ENCODE data around the gene SH3PXD2B.

SH3PXD2B gene

GRCh38 chr5:172412724-172413286 is 41.5 kb downstream of the SH3PXD2B start:
- TF ChIP-seq, protein P1, sequence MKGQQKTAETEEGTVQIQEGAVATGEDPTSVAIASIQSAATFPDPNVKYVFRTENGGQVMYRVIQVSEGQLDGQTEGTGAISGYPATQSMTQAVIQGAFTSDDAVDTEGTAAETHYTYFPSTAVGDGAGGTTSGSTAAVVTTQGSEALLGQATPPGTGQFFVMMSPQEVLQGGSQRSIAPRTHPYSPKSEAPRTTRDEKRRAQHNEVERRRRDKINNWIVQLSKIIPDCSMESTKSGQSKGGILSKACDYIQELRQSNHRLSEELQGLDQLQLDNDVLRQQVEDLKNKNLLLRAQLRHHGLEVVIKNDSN (IDR thresholded peaks at IDR 0.05): no peak
- TF ChIP-seq YY1 (IDR thresholded peaks at IDR 0.05; ENCODE audit: low read depth): no peak
- TF ChIP-seq FOXM1 (IDR thresholded peaks at IDR 0.05; ENCODE audit: borderline replicate concordance, low read depth): no peak
- TF ChIP-seq MAX (IDR thresholded peaks at IDR 0.05): no peak
- no peak for TF ChIP-seq REST (IDR thresholded peaks at IDR 0.05; ENCODE audit: low read depth)
- TF ChIP-seq TAF1 (IDR thresholded peaks at IDR 0.05; ENCODE audit: low read depth): no peak
- no peak for TF ChIP-seq EP300 (IDR thresholded peaks at IDR 0.05; ENCODE audit: borderline replicate concordance)
- no peak for TF ChIP-seq CREB1 (IDR thresholded peaks at IDR 0.05; ENCODE audit: low read depth)
- TF ChIP-seq EGR1 (IDR thresholded peaks at IDR 0.05): no peak
- no peak for TF ChIP-seq CEBPB (IDR thresholded peaks at IDR 0.05)
- no peak for TF ChIP-seq RAD21 (IDR thresholded peaks at IDR 0.05; ENCODE audit: low read depth)
- TF ChIP-seq ZBTB7A (IDR thresholded peaks at IDR 0.05; ENCODE audit: low read depth): no peak
- no peak for TF ChIP-seq TCF12 (IDR thresholded peaks at IDR 0.05; ENCODE audit: low read depth)
- no peak for TF ChIP-seq NFIC (IDR thresholded peaks at IDR 0.05)
- TF ChIP-seq TEAD4 (IDR thresholded peaks at IDR 0.05): no peak

DNA sequence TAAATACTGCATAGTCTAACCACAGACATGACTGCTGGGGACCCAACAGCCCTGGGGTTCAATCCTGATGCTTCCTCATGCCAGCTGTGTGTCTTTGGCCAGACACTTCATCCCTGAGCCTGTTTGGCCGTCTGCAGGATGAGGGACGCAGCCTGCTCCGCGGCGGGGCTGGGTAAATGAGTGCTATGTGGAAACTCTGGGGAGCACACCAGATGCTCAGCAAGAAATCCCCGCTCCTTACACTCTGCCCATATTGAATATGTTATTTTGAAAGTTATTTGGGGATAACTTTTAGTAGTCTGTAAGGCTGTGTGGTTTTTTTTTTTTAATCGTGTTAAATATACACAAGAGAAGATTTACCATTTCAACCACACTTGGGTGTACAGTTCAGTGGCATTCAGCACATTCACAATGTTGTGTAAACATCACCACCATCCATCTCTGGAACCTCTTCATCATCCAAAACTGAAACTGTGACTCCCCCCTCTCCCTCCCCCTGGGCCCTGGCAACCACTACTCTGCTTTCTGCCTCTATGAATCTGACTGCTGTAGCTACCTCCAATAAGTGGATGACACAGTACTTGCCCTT is 42.7 kb downstream of the SH3PXD2B start:
- TF ChIP-seq ZBTB7A (IDR thresholded peaks at IDR 0.05; ENCODE audit: low read depth) (no peak), TCF12 (IDR thresholded peaks at IDR 0.05; ENCODE audit: low read depth) (no peak), CEBPB (IDR thresholded peaks at IDR 0.05) (no peak), RAD21 (IDR thresholded peaks at IDR 0.05; ENCODE audit: low read depth) (no peak), CREB1 (IDR thresholded peaks at IDR 0.05; ENCODE audit: low read depth) (no peak), TEAD4 (IDR thresholded peaks at IDR 0.05) (no peak), YY1 (IDR thresholded peaks at IDR 0.05; ENCODE audit: low read depth) (no peak), NFIC (IDR thresholded peaks at IDR 0.05) (no peak), TAF1 (IDR thresholded peaks at IDR 0.05; ENCODE audit: low read depth) (no peak), FOXM1 (IDR thresholded peaks at IDR 0.05; ENCODE audit: borderline replicate concordance, low read depth) (no peak), REST (IDR thresholded peaks at IDR 0.05; ENCODE audit: low read depth) (no peak), MAX (IDR thresholded peaks at IDR 0.05) (no peak), EP300 (IDR thresholded peaks at IDR 0.05; ENCODE audit: borderline replicate concordance) (no peak)
- TF ChIP-seq, protein P1 (IDR thresholded peaks at IDR 0.05): no peak

DNA sequence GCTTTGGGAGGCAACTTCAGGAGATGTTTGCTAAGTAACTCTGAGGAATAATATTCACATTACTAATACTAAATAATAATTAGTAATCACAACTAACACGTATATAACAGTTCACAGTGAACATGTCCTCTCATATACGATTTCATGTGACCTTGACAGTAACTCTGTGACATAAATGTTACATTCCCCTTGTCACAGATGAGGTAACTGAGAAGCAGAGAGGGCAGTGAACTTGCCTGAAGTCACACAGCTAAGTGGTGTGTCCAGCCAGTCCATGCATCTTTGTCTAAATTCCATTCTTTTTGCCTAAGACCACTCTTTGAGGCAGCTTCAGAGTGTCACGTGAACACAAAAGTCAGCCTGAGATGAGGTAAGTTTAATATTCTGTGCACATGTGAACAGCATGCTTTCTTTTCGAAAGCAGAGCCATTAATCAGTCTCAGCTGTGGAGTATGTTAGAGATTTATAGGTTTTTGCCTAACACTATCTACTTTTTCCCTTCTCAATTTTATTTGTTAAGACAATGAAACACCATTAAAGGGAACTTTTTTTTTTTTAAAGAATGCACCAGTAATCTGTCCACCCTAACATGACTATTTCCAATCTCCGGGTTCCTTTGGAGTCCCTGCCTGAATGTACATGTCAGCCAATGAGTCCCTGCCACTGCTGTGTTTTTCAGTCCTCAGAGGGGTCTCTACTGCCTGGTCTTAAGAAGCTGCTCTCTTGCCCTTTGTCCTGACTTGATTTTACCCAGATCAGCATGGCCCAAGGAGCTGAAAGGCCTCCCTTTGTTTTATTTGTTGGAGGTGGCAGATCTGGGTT is 43.5 kb downstream of the SH3PXD2B start:
- TF ChIP-seq MAX (IDR thresholded peaks at IDR 0.05): no peak
- no peak for TF ChIP-seq YY1 (IDR thresholded peaks at IDR 0.05; ENCODE audit: low read depth)
- no peak for TF ChIP-seq CEBPB (IDR thresholded peaks at IDR 0.05)
- TF ChIP-seq CREB1 (IDR thresholded peaks at IDR 0.05; ENCODE audit: low read depth): no peak
- TF ChIP-seq RAD21 (IDR thresholded peaks at IDR 0.05; ENCODE audit: low read depth): no peak
- no peak for TF ChIP-seq ZBTB7A (IDR thresholded peaks at IDR 0.05; ENCODE audit: low read depth)
- TF ChIP-seq TAF1 (IDR thresholded peaks at IDR 0.05; ENCODE audit: low read depth): no peak
- TF ChIP-seq TCF12 (IDR thresholded peaks at IDR 0.05; ENCODE audit: low read depth): no peak
- TF ChIP-seq FOXM1 (IDR thresholded peaks at IDR 0.05; ENCODE audit: borderline replicate concordance, low read depth): no peak
- TF ChIP-seq NFIC (IDR thresholded peaks at IDR 0.05): no peak
- TF ChIP-seq EP300 (IDR thresholded peaks at IDR 0.05; ENCODE audit: borderline replicate concordance): no peak
- no peak for TF ChIP-seq REST (IDR thresholded peaks at IDR 0.05; ENCODE audit: low read depth)
- TF ChIP-seq TEAD4 (IDR thresholded peaks at IDR 0.05): no peak
- TF ChIP-seq, protein P1 (IDR thresholded peaks at IDR 0.05): no peak
- no peak for TF ChIP-seq EGR1 (IDR thresholded peaks at IDR 0.05)
